HuH-7 (cell line): Measurements from ENCODE around the gene METTL1.

Experiments
- DNase-seq: peaks from one replicate; pipeline ENCODE4 v3.0.0; 2011; ENCODE audit warnings: low spot score

The METTL1 gene

DNA sequence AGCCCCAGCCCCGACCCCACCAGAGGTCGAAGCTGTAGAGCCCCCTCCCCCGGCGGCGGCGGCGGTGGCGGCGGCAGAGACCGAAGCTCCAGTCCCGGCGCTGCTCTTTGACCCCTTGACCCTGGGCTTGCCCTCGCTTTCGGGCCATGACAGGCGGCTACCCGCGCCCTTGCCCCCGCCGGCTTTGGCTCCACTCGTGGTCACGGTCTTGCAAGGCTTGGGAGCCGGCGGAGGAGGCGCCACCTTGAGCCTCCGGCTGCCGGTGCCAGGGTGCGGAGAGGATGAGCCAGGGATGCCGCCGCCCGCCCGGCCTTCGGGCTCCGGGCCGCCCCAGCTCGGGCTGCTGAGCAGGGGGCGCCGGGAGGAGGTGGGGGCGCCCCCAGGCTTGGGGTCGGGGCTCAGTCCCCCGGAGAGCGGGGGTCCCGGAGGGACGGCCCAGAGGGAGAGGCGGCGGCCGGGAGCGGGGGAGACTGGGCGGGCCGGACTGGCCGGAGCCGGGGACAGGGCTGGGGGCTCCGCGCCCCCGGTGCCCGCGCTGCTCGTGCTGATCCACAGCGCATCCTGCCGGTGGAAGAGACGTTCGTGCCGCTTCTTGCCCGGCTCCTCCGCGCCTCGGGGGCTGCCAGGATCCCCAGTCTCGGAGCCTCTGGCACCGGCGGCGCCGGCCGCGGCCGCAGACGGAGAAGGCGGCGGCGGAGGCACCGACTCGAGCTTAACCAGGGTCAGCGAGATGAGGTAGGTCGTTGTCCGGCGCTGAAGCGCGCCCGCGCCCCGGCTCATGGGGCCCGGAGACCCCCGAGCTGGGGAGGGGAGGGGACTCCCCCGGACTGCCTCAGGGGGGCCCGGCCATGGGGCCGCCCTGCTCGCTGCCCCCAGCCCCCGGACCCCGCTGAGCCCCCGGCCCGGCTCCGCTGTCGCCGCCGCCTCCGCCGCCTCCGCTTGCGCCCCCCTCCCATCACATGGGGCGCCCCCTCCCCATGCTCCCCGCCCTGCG is 34.1 kb downstream of the METTL1 start:
- peak; percentile 60 for DNase-seq

DNA sequence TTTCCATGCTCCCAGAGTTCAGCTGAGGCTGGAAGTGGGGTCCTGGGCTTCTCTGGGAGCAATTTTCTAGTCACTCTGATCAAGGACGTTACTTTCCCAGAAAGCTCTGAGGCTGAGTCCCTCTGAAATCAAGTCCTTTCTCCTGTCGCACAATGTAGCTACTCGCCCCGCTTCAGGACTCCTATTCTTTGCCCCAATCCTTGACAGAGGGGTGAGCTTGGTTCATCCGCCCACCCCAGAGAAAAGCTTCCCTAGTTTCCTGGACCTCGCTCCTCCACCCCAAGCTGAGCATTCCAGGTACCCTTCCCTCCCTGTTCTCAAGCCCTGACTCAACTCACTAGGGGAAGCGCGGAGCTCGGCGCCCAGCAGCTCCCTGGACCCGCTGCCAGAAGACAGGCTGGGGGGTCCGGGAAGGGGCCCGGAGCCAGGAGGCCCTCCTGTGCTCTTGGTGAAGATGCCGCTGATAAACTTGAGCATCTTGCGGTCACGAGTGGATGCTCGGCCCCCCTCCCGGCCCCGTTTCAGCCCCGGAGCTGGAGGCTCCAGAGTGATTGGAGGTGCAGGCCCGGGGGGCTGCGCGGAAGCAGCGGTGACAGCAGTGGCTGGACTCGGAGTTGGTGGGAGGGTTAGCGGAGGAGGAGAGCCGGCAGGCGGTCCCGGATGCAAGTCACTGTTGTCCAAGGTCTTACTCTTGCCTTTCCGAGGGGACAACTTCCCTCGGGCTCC is 35.0 kb downstream of the METTL1 start:
- peak; percentile 53 for DNase-seq

DNA sequence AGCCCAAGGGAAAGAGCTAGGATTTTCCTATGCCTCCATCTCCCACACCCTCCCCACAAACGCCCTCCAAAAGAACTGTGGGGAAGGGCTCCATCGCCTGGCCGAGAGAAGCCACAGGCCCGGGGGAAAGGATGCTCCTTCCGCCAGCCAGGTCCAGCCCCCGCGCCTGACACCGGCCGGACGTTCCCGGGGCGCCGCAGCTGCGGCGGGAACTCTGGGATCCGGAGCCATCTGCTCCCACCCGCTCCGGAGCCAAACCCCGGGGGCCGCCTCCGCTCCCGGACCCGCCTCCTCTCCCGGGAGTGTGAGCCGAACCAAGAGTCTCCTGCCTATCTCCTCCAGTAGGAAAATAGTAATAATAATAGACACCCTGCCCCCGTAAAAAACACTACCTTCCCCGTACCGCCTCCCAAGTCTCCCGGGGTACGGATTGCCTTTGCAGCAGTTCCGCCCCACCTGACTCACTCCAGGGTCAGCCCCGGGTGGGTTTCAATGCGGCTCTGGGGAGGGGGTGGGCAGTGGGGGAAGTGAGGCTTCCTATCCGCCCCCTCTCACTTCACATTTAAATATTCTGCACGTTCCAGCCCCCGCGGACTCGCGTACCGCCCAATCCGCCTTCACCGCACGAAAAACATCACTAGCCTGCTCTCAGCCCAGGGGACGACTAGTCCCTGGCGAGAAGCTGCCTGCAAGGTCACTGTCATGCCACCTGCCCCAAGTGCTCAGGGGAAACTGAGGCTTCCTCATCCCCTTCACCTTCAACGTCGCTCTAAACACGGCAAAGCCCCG is 35.8 kb downstream of the METTL1 start:
- DNase-seq: peak; percentile 80

GRCh38 chr12:57735198-57735855 is 36.6 kb downstream of the METTL1 start:
- peak; percentile 78 for DNase-seq

DNA sequence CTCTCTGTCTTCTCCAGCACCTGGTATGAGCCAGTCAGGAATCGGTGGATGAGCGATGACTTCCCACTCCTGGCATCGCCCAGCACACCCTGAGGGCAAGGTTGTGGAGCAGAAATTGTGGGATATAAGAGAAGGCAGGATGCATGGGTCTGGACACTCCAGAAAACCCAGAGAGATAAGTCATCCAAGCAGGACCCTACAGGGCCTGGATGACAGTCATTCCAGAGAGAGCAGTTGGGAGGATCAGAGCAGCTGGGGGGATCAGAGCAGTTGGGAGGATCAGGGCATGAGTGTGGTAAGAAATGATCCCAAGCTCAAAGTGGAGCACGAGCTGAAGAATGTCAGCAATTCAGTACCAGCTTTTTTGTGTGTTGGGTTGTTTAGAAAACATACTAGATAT is 37.3 kb downstream of the METTL1 start:
- DNase-seq: no peak

GRCh38 chr12:57733928-57734327 is 38.0 kb downstream of the METTL1 start:
- DNase-seq: no peak

DNA sequence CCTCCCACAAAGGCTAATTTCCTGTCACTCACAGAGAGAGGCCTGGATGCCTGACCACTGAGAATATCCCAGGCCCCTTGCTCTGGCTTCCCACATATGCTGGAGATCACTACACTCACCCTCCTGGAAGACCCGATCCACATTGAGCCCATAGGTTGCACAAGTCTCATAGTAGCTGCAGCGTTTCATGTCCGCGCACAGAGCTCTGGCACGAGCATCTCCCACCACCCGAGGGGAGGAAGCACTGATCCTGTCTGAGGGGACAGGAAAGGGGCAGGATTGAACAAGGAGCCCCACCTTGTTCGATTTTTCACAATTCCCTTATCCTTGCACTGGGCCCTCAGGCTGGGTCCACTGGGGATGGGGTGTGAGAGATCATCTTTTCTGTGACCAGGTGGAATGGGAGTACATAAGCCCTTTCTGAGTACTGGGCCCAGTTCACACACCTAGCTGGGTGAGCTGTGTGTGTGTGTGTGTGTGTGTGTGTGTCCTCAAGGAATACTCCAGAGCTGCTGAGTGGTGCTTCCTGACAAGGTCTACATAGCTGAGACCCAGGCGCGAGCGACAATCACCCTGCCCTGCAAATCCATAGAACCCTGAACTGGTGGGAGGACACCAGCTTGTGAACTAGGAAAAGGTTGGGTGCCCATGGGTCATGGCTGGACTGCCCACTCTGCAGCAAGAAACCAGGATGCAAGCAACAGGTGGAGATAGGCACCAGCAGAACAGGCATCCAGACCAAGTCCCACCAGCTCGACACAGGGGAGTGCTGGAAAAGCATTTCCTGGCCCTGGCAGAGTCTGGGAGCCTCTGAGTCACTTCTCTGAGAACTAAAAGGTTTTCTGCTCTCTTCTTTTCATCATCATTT is 38.9 kb downstream of the METTL1 start:
- DNase-seq: no peak

DNA sequence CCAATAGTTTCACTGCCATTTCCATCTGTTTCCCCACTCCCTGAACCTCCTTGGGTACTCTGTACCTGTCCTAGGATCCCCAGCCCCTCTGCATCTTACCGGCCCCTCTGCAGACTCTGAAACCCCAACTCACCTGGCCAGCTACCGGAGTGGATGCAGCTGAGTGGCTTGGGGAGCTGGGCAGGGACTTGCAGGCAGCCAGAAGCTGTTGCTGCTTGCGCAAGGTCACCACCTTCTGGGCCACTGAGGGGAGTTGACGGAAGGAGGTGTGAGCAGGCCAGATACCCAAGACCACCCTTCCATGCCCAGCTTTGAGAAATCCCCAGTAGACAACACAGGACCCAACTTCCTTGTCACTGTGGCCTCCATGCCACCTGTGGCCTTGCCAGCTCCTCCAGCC is 39.6 kb downstream of the METTL1 start:
- DNase-seq: no peak

DNA sequence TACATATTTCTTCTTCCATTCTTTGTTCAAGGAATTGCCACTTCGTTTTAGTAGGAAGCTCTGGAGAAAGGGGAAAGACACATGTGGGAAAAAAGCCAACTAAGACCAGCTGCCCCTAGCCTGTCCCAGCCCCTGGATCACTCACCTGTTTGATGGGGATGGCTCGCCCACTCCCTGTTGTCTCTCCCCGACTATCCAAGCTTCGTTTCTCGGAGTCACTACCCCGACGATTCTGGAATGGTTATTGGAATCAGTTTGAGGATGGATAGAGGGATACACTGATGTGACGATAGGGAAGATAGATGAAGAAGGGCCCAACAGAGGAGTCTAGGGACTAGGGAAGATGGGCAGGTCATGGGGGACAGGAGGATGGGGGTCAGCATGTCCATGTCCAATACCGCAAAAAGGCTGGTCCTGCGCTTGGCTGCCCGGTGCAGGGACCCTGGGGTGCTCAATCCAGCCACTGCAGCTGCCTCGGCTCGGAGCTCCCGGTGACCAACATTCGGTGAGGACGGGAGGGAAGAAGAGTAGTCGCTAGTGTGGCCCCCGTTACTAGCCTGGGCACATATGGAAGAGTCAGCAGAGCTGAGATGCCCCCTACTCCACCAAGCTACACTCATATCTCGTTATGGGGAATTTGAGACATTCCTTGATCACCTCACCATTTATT is 40.4 kb downstream of the METTL1 start:
- DNase-seq: no peak

GRCh38 chr12:57730336-57731067 is 41.4 kb downstream of the METTL1 start:
- no peak for DNase-seq

- DNase-seq: no peak
These were observed 42.5 kb downstream of the METTL1 start for GRCh38 chr12:57729321-57729844.

DNA sequence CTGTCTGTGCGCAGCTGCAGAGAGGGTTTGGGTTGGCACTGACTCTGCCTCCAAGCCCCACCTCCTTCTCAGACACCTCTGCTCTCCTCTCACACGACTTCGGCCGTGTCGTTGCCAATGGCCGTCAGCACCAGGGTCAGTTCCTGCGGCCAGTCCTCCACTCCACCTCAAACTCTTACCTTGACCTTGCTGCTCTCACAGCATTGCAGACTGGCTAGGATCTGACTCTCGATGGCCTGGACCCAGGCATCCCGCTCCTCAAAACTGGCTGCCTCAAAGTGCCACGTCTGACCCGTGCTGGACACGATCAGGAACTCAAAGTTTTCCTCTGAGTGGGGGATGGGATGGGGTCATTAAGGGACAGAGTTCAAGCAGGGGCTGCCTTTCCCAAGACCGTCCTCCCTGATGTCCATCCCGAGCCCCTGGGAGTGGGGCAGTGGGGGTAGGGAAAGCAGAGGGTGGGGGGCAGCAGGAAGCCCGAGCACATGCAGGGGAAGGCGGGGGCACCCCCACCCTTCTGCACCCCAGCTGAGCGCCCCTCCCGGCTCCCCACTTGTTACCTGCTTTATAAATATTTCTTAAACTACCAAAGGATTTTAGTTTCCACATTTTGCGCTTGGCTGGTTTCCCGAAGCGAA is 44.0 kb downstream of the METTL1 start:
- no peak for DNase-seq

DNA sequence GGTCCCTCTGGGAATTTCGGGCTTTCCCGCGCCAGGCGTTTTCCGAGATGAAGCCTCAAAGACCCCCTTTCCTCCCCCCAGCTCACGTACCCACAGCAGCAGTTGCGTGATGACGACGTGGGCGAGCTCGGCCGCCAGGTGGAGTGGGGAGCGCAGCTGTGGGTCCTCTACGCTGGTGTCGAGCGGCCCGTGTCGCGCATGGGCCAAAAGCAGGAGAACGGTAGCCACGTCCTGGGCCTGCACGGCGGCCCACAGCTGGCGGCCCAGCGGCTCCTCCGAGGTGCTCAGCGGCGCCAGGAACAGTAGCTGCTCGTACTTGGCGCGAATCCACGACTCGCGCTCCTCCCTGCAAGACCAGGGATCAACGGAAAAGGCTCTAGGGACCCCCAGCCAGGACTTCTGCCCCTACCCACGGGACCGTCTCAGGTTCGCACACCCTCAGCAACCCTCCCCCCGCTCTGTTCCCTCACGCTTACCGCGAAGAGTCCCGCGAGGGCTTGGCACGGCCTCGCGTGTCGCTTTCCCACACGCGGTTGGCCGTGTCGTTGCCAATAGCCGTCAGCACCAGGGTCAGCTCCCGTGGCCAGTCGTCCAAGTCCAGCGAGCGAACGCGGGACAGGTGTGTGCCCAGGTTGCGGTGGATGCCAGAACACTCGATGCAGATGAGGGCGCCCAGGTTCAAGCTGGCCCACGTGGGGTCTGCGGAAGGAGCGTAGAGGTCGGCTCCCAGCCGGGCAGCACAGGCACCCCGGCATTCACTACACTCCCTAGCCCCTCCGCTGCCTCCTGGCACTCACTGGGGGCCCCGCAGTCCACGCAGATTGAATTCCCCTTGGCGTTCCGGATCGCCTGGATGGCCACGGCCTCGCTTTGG is 44.8 kb downstream of the METTL1 start:
- DNase-seq: no peak

GRCh38 chr12:57726151-57726883 is 45.6 kb downstream of the METTL1 start:
- DNase-seq: peak; percentile 96

DNA sequence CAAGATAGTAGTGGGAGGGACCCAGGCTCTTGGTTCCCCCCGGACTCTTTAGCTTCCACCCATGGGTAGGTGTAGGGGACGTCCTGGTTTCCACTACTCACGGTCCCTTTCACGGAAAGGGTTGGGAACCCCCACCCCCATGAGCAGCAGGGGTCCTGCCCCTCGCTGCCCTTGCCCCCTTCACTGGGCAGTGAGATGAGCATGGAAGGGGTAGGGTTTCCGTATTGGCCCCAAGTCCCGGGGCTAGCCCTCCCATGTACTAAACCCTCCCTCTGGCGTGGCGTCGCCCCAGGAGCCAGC is 46.1 kb downstream of the METTL1 start:
- no peak for DNase-seq

DNA sequence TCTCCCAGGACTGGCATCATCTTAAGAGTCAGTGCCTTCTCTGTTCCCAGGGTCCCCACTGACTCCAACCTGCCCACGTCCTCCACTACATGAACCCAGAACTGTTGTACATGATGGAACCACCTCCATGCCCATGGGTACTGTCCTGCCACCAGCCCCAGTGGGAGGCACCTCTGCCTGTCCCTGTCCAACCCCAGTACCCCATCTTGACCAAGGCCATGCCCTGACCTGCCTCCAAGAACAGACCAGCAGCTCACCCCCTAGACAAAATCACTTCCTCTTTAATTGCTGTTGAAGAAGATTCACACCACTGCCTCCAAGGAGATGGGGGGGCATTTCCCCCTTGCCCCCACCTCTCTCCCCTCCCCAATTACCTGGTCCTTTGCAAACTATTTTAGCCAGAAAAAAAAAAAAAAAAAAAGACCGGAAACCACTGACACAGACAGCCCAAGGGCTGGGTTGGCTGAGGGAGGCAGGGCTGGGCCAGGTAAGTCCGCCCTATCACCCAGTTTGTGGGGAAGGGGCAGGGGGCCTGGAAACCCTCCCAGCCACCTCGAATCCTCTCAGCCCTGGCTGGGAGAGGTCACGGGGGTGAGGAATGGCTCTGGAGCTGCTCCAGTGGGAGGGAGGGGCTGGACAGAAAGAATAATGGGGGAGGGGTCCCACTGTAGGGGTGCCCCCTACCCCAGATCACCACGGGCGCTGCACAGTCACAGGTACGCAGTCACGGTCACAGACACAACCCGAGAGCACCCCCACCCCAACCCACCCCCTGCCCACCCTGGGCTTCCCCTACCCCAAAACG is 46.8 kb downstream of the METTL1 start:
- no peak for DNase-seq
